ENCODE data around the gene RESF1.

RESF1 gene

GRCh38 chr12:31999692-32000091 is 40.5 kb downstream of the RESF1 start:
- no peaks in the 10 kb centered on the region for H3K9me3 ChIP-seq (ENCODE audit: insufficient read depth, low read length)
- H3K4me3 ChIP-seq (ENCODE audit: insufficient read length, low read depth) = no peak overlapping the region
- no peaks in the 10 kb centered on the region for H3K4me1 ChIP-seq (ENCODE audit: insufficient read depth, insufficient read length)
- no peak for DNase-seq (ENCODE audit: low read depth, low spot score)
- TF ChIP-seq YY1 (IDR thresholded peaks at IDR 0.05; ENCODE audit: insufficient read depth, insufficient read length) (no peak), ZNF274 (IDR thresholded peaks at IDR 0.05; ENCODE audit: low read depth, low read length) (no peak), SUZ12 (IDR thresholded peaks at IDR 0.05; ENCODE audit: extremely low read depth, insufficient read depth, insufficient read length) (no peak)
- H3K9ac ChIP-seq (ENCODE audit: insufficient read length, low read depth) = no peak overlapping the region
- peaks cover 58% of the 10 kb centered on the region for H3K36me3 ChIP-seq (ENCODE audit: insufficient read depth, insufficient read length, low read length)
- no peaks in the 10 kb centered on the region for H3K27me3 ChIP-seq (ENCODE audit: insufficient read depth, insufficient read length)

- Histone ChIP-seq H3K4me1 (ENCODE audit: insufficient read depth, insufficient read length) (no peaks in the 10 kb centered on the region), H3K9me3 (ENCODE audit: insufficient read depth, low read length) (no peaks in the 10 kb centered on the region), H3K9ac (ENCODE audit: insufficient read length, low read depth) (no peak overlapping the region), H3K36me3 (ENCODE audit: insufficient read depth, insufficient read length, low read length) (peaks cover 50% of the 10 kb centered on the region), H3K4me3 (ENCODE audit: insufficient read length, low read depth) (no peak overlapping the region), H3K27me3 (ENCODE audit: insufficient read depth, insufficient read length) (no peaks in the 10 kb centered on the region)
- no peak for TF ChIP-seq SUZ12 (IDR thresholded peaks at IDR 0.05; ENCODE audit: extremely low read depth, insufficient read depth, insufficient read length)
- TF ChIP-seq ZNF274 (IDR thresholded peaks at IDR 0.05; ENCODE audit: low read depth, low read length) = no peak
- no peak for TF ChIP-seq YY1 (IDR thresholded peaks at IDR 0.05; ENCODE audit: insufficient read depth, insufficient read length)
- no peak for DNase-seq (ENCODE audit: low read depth, low spot score)
These were observed 41.3 kb downstream of the RESF1 start for GRCh38 chr12:32000373-32001005.

- H3K4me1 ChIP-seq (ENCODE audit: insufficient read depth, insufficient read length) = no peaks in the 10 kb centered on the region
- H3K27me3 ChIP-seq (ENCODE audit: insufficient read depth, insufficient read length) = no peaks in the 10 kb centered on the region
- peaks cover 26% of the 10 kb centered on the region for H3K36me3 ChIP-seq (ENCODE audit: insufficient read depth, insufficient read length, low read length)
- H3K9me3 ChIP-seq (ENCODE audit: insufficient read depth, low read length) = no peaks in the 10 kb centered on the region
- TF ChIP-seq SUZ12 (IDR thresholded peaks at IDR 0.05; ENCODE audit: extremely low read depth, insufficient read depth, insufficient read length) = no peak
- no peak for TF ChIP-seq ZNF274 (IDR thresholded peaks at IDR 0.05; ENCODE audit: low read depth, low read length)
- no peak for TF ChIP-seq YY1 (IDR thresholded peaks at IDR 0.05; ENCODE audit: insufficient read depth, insufficient read length)
- no peak overlapping the region for H3K4me3 ChIP-seq (ENCODE audit: insufficient read length, low read depth)
- no peak for DNase-seq (ENCODE audit: low read depth, low spot score)
- H3K9ac ChIP-seq (ENCODE audit: insufficient read length, low read depth) = no peak overlapping the region
These were observed 43.8 kb downstream of the RESF1 start for GRCh38 chr12:32002848-32003493.

- Histone ChIP-seq H3K9me3 (ENCODE audit: insufficient read depth, low read length) (no peaks in the 10 kb centered on the region), H3K9ac (ENCODE audit: insufficient read length, low read depth) (no peak overlapping the region), H3K4me3 (ENCODE audit: insufficient read length, low read depth) (no peak overlapping the region), H3K36me3 (ENCODE audit: insufficient read depth, insufficient read length, low read length) (peaks cover 20% of the 10 kb centered on the region), H3K4me1 (ENCODE audit: insufficient read depth, insufficient read length) (no peaks in the 10 kb centered on the region), H3K27me3 (ENCODE audit: insufficient read depth, insufficient read length) (no peaks in the 10 kb centered on the region)
- DNase-seq (ENCODE audit: low read depth, low spot score) = no peak
- no peak for TF ChIP-seq YY1 (IDR thresholded peaks at IDR 0.05; ENCODE audit: insufficient read depth, insufficient read length)
- no peak for TF ChIP-seq SUZ12 (IDR thresholded peaks at IDR 0.05; ENCODE audit: extremely low read depth, insufficient read depth, insufficient read length)
- no peak for TF ChIP-seq ZNF274 (IDR thresholded peaks at IDR 0.05; ENCODE audit: low read depth, low read length)
These were observed 44.4 kb downstream of the RESF1 start for GRCh38 chr12:32003654-32004053.

DNA sequence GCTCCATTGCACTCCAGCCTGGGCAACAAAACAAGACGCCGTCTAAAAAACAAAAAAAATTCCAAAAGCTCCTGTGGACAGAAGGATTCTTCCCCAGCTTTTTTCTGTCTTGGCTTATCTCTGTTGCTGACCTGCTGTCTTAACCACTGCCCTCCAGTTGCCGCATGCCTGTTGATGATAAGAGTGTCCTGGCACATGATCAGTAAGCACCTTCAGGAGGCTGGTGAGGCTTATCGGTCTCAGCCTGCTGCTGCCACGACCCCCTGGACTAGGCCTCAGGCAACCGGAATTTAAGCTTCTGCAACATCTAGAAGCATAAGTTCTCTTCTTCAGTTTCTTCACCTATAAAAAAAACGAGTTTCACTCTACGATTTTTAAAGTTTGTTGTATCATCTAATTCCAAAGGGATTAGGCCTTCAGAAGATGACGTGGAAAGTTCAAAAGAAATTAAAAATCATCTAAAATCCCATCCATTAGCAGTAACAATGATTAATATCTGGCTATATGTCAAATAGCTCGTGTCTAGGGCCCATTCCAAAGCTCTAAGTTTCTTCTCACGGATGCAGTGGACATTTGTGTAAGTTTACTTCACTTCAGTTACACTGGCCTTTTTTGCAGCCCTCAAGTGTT is 46.4 kb downstream of the RESF1 start:
- Histone ChIP-seq H3K27me3 (ENCODE audit: insufficient read depth, insufficient read length) (no peaks in the 10 kb centered on the region), H3K4me1 (ENCODE audit: insufficient read depth, insufficient read length) (peaks cover 3% of the 10 kb centered on the region), H3K9me3 (ENCODE audit: insufficient read depth, low read length) (no peaks in the 10 kb centered on the region), H3K4me3 (ENCODE audit: insufficient read length, low read depth) (no peak overlapping the region), H3K9ac (ENCODE audit: insufficient read length, low read depth) (no peak overlapping the region), H3K36me3 (ENCODE audit: insufficient read depth, insufficient read length, low read length) (peaks cover 8% of the 10 kb centered on the region)
- DNase-seq (ENCODE audit: low read depth, low spot score) = no peak
- no peak for TF ChIP-seq YY1 (IDR thresholded peaks at IDR 0.05; ENCODE audit: insufficient read depth, insufficient read length)
- TF ChIP-seq SUZ12 (IDR thresholded peaks at IDR 0.05; ENCODE audit: extremely low read depth, insufficient read depth, insufficient read length) = no peak
- no peak for TF ChIP-seq ZNF274 (IDR thresholded peaks at IDR 0.05; ENCODE audit: low read depth, low read length)

Data from NT2/D1 (cell line).